Stomach smooth muscle (tissue), 2 donors: ENCODE results near the gene ANKMY1.

ENCODE experiments used
- H3K27ac ChIP-seq: one replicate; pipeline ENCODE4 v1.7.0; 2013; ENCODE audit warnings: mild to moderate bottlenecking, low read length, inconsistent platforms
- H3K27me3 ChIP-seq, 2 donors: one replicate each; pipeline ENCODE4 v1.7.0; 2013; ENCODE audit warnings: low read length in 2 of 2; ENCODE audit not compliant: insufficient read depth in 2 of 2, control insufficient read depth in 1 of 2
- H3K36me3 ChIP-seq, 2 donors: one replicate each; pipeline ENCODE4 v1.7.0; 2013; ENCODE audit warnings: low read length in 2 of 2; ENCODE audit not compliant: control insufficient read depth in 2 of 2, insufficient read depth in 2 of 2
- H3K4me1 ChIP-seq: one replicate; pipeline ENCODE4 v1.7.0; 2013; ENCODE audit warnings: low read length; ENCODE audit not compliant: control insufficient read depth, insufficient read depth
- H3K4me3 ChIP-seq, 2 donors: one replicate each; pipeline ENCODE4 v1.7.0; 2013; ENCODE audit warnings: low read length in 2 of 2
- H3K9ac ChIP-seq, 2 donors: one replicate each; pipeline ENCODE4 v1.7.0; 2013; ENCODE audit warnings: low read length in 2 of 2, mild to moderate bottlenecking in 1 of 2
- H3K9me3 ChIP-seq, 2 donors: one replicate each; pipeline ENCODE4 v1.7.0; 2013; ENCODE audit warnings: low read length in 2 of 2; ENCODE audit not compliant: control insufficient read depth in 2 of 2
- donor health status: healthy.
- donor health status: Pancreatic carcinoma.

ANKMY1 gene

GRCh38 chr2:240445961-240446663 lies 111.7 kb downstream of the ANKMY1 start:
- peaks cover 15% of the 10 kb centered on the region for H3K4me1 ChIP-seq
- H3K27ac ChIP-seq, result no peak overlapping the region
- no peak overlapping the region for H3K4me3 ChIP-seq
- H3K9ac ChIP-seq, result no peak overlapping the region
- H3K36me3 ChIP-seq, result peaks cover 0 to 4% of the 10 kb centered on the region in 2 donors
- no peaks in the 10 kb centered on the region for H3K9me3 ChIP-seq
- H3K27me3 ChIP-seq, result no peaks in the 10 kb centered on the region

GRCh38 chr2:240444464-240444863 lies 113.3 kb downstream of the ANKMY1 start:
- Histone ChIP-seq H3K27me3 (no peaks in the 10 kb centered on the region), H3K4me3 (no peak overlapping the region), H3K27ac (no peak overlapping the region), H3K9ac (no peak overlapping the region), H3K4me1 (peaks cover 10% of the 10 kb centered on the region), H3K36me3 (peaks cover 0 to 6% of the 10 kb centered on the region in 2 donors), H3K9me3 (no peaks in the 10 kb centered on the region)

DNA sequence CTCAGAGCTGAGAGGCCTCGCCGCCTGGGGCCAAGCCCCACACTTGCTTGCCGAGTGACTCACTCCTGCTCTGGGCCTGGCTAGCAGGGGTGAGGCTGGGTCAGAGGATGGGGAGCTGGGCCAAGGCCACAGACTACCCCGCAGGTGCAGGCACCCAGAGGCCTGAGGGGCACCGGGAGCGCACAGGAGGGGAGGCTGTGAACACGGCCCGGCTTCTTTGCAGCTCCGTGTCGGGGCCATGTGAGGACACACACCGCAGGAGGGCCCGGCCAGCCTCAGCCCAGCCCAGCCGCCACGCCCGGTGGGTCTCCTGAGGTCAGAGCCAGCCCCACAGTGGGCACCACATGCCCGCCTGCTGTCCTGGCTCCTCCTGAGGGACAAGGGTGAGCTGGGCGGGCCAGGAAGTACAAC lies 113.9 kb downstream of the ANKMY1 start:
- Histone ChIP-seq H3K27ac (no peak overlapping the region), H3K4me3 (no peak overlapping the region), H3K9me3 (no peaks in the 10 kb centered on the region), H3K36me3 (peaks cover 0 to 6% of the 10 kb centered on the region in 2 donors), H3K27me3 (no peaks in the 10 kb centered on the region), H3K4me1 (peaks cover 14% of the 10 kb centered on the region), H3K9ac (no peak overlapping the region)

DNA sequence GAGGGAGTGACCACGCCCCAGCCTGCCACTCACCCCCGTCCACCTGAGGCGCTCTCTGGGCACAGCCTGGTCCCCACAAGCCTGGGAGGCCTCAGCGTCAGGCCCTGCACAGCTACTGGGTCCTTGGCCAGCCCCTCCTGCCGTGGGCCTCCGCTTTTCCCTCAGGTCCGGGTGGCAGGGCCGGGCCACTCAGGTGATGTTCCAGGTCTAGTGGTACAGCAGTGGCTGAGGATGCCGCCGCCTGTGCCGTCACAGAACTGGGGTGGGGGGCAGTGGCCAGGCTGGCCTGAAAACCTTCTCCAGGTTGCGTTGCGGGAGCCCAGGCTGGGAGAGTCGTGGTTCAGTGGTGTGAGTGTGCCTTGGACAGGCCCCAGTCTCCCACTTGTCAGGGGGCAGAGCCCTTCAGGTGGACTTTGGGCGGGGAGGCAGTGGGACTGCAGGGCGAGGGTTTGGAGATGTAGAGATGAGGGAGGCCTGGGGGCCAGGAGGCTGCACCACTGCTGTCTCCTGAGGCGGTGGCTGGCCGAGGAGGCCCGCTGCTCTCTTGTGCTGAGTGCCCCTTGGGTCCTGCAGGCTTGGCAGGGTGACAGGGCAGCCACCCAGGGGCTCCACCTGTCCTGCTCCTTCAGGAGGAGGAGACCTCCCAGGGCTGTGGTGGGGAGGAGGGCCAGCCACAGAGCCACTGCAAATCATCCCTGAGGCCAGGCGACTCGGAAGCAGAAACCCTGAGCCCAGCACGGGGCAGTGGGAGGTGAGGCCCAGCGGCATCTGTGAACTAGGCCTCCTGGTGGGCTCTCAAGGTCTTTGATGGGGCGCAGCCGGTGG lies 114.7 kb downstream of the ANKMY1 start:
- no peak overlapping the region for H3K4me3 ChIP-seq
- H3K9me3 ChIP-seq, result no peaks in the 10 kb centered on the region
- H3K36me3 ChIP-seq, result peaks cover 0 to 6% of the 10 kb centered on the region in 2 donors
- H3K27ac ChIP-seq, result no peak overlapping the region
- H3K27me3 ChIP-seq, result no peaks in the 10 kb centered on the region
- H3K9ac ChIP-seq, result no peak overlapping the region
- peaks cover 21% of the 10 kb centered on the region for H3K4me1 ChIP-seq

DNA sequence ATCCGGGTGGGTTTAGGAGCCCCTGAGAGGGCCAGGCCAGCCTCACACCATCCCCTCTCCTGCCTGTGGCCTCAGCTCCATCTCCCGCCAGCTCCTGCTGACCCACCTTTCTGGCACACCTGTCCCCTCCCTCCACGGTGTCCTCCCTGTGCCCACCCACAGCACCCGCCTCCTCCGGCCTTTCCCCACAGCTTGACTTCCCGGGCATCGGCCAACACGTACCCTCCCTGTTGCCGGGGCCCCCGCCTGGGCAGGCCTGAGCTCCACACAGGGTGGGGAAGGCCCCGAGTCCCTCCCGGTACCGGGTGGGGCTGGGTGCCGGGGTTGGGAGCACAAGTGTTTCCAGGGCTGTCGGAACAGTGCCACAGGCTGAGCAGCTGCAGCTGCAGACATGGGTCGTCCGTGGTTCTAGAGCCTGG lies 115.8 kb downstream of the ANKMY1 start:
- H3K4me1 ChIP-seq, result peaks cover 29% of the 10 kb centered on the region
- no peak overlapping the region for H3K27ac ChIP-seq
- no peaks in the 10 kb centered on the region for H3K9me3 ChIP-seq
- H3K9ac ChIP-seq, result no peak overlapping the region
- H3K36me3 ChIP-seq, result peaks cover 0 to 6% of the 10 kb centered on the region in 2 donors
- H3K27me3 ChIP-seq, result peaks cover 0 to 2% of the 10 kb centered on the region in 2 donors
- H3K4me3 ChIP-seq, result no peak overlapping the region

DNA sequence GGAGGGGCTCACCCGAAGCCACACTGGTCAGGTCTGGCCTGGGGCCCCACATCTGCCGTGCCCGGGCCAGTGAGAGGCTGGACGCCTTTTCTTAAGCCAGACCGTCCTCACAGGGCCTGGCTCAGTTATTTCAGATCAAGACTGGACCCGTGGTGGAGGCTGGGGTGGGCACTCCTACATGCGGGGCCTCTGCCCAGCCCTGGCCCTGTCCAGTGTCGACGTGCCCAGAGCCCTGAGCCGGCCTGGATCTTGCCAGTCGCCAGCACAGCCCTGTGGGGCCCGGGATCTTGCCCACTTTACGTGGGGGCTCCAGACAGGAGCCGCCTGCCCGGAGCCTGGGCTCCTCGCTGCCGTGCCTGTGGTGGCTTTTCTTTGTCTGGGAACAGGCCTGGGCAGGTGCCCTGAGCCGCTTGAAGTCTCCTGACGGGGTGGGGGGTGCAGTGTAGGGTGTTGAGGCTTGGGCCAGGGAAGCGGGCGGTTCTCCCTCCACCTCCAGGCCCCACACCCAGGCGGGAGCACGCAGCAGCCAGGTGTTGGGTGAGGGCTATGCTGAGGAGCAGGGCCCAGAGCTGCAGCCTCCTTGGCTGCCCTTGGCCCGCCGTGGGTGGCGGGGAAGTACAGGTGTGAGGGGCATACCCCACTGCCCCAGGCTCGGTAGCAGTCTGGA lies 116.3 kb downstream of the ANKMY1 start:
- no peak overlapping the region for H3K9ac ChIP-seq
- no peaks in the 10 kb centered on the region for H3K9me3 ChIP-seq
- H3K36me3 ChIP-seq, result peaks cover 0 to 6% of the 10 kb centered on the region in 2 donors
- H3K4me1 ChIP-seq, result peaks cover 34% of the 10 kb centered on the region
- H3K27me3 ChIP-seq, result peaks cover 0 to 2% of the 10 kb centered on the region in 2 donors
- no peak overlapping the region for H3K4me3 ChIP-seq
- H3K27ac ChIP-seq, result no peak overlapping the region

DNA sequence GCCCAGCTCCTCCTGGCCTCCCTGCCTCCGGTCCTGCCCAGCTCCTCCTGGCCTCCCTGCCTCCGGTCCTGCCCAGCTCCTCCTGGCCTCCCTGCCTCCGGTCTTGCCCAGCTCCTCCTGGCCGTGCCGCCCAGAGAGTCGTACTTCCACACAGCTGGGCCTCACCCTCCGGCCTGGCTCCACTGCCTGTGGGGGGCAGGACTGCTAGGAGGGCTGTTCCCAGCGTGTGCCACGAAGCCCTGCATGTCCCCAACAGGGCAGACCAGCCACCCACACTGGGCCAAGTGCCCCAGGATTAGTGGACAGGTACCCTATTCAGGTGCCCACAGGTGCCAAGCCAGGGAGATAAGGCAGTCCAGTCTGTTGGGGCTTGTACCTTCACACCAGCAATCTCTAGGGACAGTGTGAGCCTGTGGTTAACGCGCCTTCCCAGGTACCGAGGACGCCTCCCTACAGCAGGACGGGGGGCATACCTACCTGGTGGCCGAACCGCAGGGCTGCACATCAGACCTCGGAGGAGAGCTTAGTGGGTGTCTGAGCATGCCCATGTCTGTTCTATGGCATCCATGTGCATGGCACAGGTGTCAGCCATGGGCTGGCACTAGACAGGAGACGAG lies 117.0 kb downstream of the ANKMY1 start:
- Histone ChIP-seq H3K4me3 (no peak overlapping the region), H3K27me3 (peaks cover 0 to 2% of the 10 kb centered on the region in 2 donors), H3K9me3 (no peaks in the 10 kb centered on the region), H3K4me1 (peaks cover 37% of the 10 kb centered on the region), H3K36me3 (peaks cover 0 to 2% of the 10 kb centered on the region in 2 donors), H3K9ac (no peak overlapping the region), H3K27ac (no peak overlapping the region)

DNA sequence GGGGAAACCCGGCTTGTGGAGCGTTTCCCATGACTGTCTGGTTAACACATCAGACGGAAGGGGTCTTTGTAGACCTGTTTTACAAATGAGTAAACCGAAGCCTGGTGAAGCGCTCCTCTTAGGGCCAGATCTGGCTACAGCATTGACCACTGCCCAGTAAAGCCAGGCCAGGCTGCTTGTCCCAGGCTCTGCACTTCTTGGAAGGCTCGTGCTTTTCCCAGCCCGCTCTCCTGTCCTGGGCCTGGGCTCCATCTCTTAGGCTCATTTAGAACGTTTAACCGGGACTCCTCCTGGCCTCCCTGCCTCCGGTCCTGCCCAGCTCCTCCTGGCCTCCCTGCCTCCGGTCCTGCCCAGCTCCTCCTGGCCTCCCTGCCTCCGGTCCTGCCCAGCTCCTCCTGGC lies 117.5 kb downstream of the ANKMY1 start:
- H3K9ac ChIP-seq, result no peak overlapping the region
- H3K27ac ChIP-seq, result no peak overlapping the region
- H3K4me1 ChIP-seq, result peaks cover 37% of the 10 kb centered on the region
- no peaks in the 10 kb centered on the region for H3K9me3 ChIP-seq
- peaks cover 0 to 2% of the 10 kb centered on the region in 2 donors for H3K36me3 ChIP-seq
- peaks cover 0 to 2% of the 10 kb centered on the region in 2 donors for H3K27me3 ChIP-seq
- no peak overlapping the region for H3K4me3 ChIP-seq

DNA sequence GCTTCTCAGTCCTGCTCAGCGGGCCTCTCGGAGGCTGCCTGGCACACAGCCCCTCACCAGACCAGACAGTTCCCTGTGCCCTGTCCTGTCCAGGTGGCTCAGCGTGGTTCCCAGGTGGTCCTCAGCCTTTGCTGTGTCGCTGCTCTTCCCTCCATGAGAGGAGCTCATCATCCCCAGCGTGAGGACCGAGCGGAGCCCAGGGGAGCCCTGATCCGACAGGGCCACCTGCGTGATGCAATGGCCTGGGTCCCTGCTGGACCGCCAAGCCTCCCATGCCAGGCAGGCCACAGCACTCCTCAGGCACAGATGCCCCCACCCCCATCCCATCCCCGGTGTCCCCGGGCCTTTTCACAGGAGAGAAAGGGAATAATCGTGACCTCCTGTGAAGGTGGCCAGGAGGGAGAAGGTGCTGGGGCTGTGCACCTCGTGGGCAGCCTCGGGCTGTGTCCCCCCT lies 118.1 kb downstream of the ANKMY1 start:
- peaks cover 0 to 2% of the 10 kb centered on the region in 2 donors for H3K36me3 ChIP-seq
- H3K4me1 ChIP-seq, result peaks cover 40% of the 10 kb centered on the region
- H3K27me3 ChIP-seq, result peaks cover 0 to 2% of the 10 kb centered on the region in 2 donors
- no peak overlapping the region for H3K27ac ChIP-seq
- no peak overlapping the region for H3K9ac ChIP-seq
- no peaks in the 10 kb centered on the region for H3K9me3 ChIP-seq
- no peak overlapping the region for H3K4me3 ChIP-seq
